Neuron (in vitro differentiated cells): Measurements from ENCODE around the gene RSL1D1.
"Not testable (repeated sequence)": the region's sequence is repeated elsewhere in the genome, so short reads cannot be mapped to it uniquely, and the experiment has no call there.

ENCODE experiments used
- H2AFZ ChIP-seq: one replicate; pipeline ENCODE4 v1.6.1; 2013; ENCODE audit warnings: low read depth, mild to moderate bottlenecking, inconsistent platforms, low read length, moderate library complexity
- H3K27me3 ChIP-seq: one replicate; pipeline ENCODE4 v1.6.1; 2013; ENCODE audit warnings: low read length; ENCODE audit not compliant: insufficient read depth
- H3K36me3 ChIP-seq: one replicate; pipeline ENCODE4 v1.6.1; 2013; ENCODE audit warnings: low read length; ENCODE audit not compliant: insufficient read depth
- H3K4me1 ChIP-seq: one replicate; pipeline ENCODE4 v1.6.1; 2013; ENCODE audit warnings: low read length; ENCODE audit not compliant: insufficient read depth
- H3K4me3 ChIP-seq: 2 replicates; pipeline ENCODE4 v1.5.1; 2013; ENCODE audit warnings: mild to moderate bottlenecking, low read length, moderate library complexity
- H3K9me3 ChIP-seq: one replicate; pipeline ENCODE4 v1.6.1; 2013; ENCODE audit warnings: low read length

Gene RSL1D1

GRCh38 chr16:11835891-11836649 is 15.3 kb downstream of the RSL1D1 start:
- H3K4me1 ChIP-seq: no peaks in the 10 kb centered on the region
- H2AFZ ChIP-seq: no peak overlapping the region
- peaks cover 45% of the 10 kb centered on the region for H3K36me3 ChIP-seq
- H3K27me3 ChIP-seq: no peaks in the 10 kb centered on the region
- no peaks in the 10 kb centered on the region for H3K9me3 ChIP-seq
- no peak overlapping the region for H3K4me3 ChIP-seq

GRCh38 chr16:11835309-11835708 is 16.0 kb downstream of the RSL1D1 start:
- no peaks in the 10 kb centered on the region for H3K9me3 ChIP-seq
- no peak overlapping the region for H2AFZ ChIP-seq

GRCh38 chr16:11833951-11834695 is 17.2 kb downstream of the RSL1D1 start:
- H3K9me3 ChIP-seq: no peaks in the 10 kb centered on the region
- H3K27me3 ChIP-seq: no peaks in the 10 kb centered on the region
- no peaks in the 10 kb centered on the region for H3K4me1 ChIP-seq
- no peak overlapping the region for H2AFZ ChIP-seq
- H3K4me3 ChIP-seq: no peak overlapping the region
- peaks cover 26% of the 10 kb centered on the region for H3K36me3 ChIP-seq

More at GRCh38 chr16:11835309-11835708, 16.0 kb downstream of the RSL1D1 start:
- Histone ChIP-seq H3K27me3 (no peaks in the 10 kb centered on the region), H3K4me3 (no peak overlapping the region), H3K4me1 (no peaks in the 10 kb centered on the region), H3K36me3 (peaks cover 37% of the 10 kb centered on the region)

GRCh38 chr16:11828696-11829095 is 22.6 kb downstream of the RSL1D1 start:
- Histone ChIP-seq H3K36me3 (no peaks in the 10 kb centered on the region), H3K9me3 (no peaks in the 10 kb centered on the region), H3K27me3 (no peaks in the 10 kb centered on the region), H2AFZ (no peak overlapping the region), H3K4me3 (no peak overlapping the region), H3K4me1 (no peaks in the 10 kb centered on the region)

- H3K36me3 ChIP-seq, H3K27me3 ChIP-seq, H2AFZ ChIP-seq, H3K4me3 ChIP-seq, H3K9me3 ChIP-seq, H3K4me1 ChIP-seq: not testable (repeated sequence)
Observed at GRCh38 chr16:11825520-11826165, 25.7 kb downstream of the RSL1D1 start.

- no peaks in the 10 kb centered on the region for H3K9me3 ChIP-seq
- H3K27me3 ChIP-seq: no peaks in the 10 kb centered on the region
- H2AFZ ChIP-seq: no peak overlapping the region
- no peaks in the 10 kb centered on the region for H3K36me3 ChIP-seq
- no peak overlapping the region for H3K4me3 ChIP-seq
- H3K4me1 ChIP-seq: no peaks in the 10 kb centered on the region
Observed at GRCh38 chr16:11824362-11824761, 27.0 kb downstream of the RSL1D1 start.

- H2AFZ ChIP-seq, H3K27me3 ChIP-seq, H3K36me3 ChIP-seq, H3K4me3 ChIP-seq, H3K4me1 ChIP-seq, H3K9me3 ChIP-seq: not testable (repeated sequence)
Observed at GRCh38 chr16:11823645-11824044, 27.7 kb downstream of the RSL1D1 start.

- Histone ChIP-seq H3K4me1 (no peaks in the 10 kb centered on the region), H3K4me3 (no peak overlapping the region), H2AFZ (no peak overlapping the region), H3K27me3 (no peaks in the 10 kb centered on the region), H3K9me3 (no peaks in the 10 kb centered on the region), H3K36me3 (no peaks in the 10 kb centered on the region)
Observed at GRCh38 chr16:11819798-11820197, 31.5 kb downstream of the RSL1D1 start.

- H2AFZ ChIP-seq, H3K9me3 ChIP-seq, H3K36me3 ChIP-seq, H3K4me1 ChIP-seq, H3K4me3 ChIP-seq, H3K27me3 ChIP-seq: not testable (repeated sequence)
Observed at GRCh38 chr16:11818970-11819369, 32.4 kb downstream of the RSL1D1 start.

GRCh38 chr16:11816123-11816522 is 35.2 kb downstream of the RSL1D1 start:
- Histone ChIP-seq H3K4me1 (no peaks in the 10 kb centered on the region), H2AFZ (no peak overlapping the region)

GRCh38 chr16:11814800-11815199 is 36.5 kb downstream of the RSL1D1 start:
- H3K27me3 ChIP-seq, H3K36me3 ChIP-seq, H2AFZ ChIP-seq, H3K4me1 ChIP-seq, H3K4me3 ChIP-seq, H3K9me3 ChIP-seq: not testable (repeated sequence)

More at GRCh38 chr16:11816123-11816522, 35.2 kb downstream of the RSL1D1 start:
- no peaks in the 10 kb centered on the region for H3K27me3 ChIP-seq
- H3K4me3 ChIP-seq: no peak overlapping the region
- no peaks in the 10 kb centered on the region for H3K9me3 ChIP-seq
- no peaks in the 10 kb centered on the region for H3K36me3 ChIP-seq

GRCh38 chr16:11806721-11807120 is 44.6 kb downstream of the RSL1D1 start:
- Histone ChIP-seq H3K4me3 (no peak overlapping the region), H2AFZ (no peak overlapping the region), H3K36me3 (no peaks in the 10 kb centered on the region), H3K9me3 (no peaks in the 10 kb centered on the region), H3K27me3 (no peaks in the 10 kb centered on the region), H3K4me1 (no peaks in the 10 kb centered on the region)

GRCh38 chr16:11805556-11805955 is 45.8 kb downstream of the RSL1D1 start:
- no peaks in the 10 kb centered on the region for H3K36me3 ChIP-seq
- no peaks in the 10 kb centered on the region for H3K27me3 ChIP-seq
- no peaks in the 10 kb centered on the region for H3K4me1 ChIP-seq
- no peak overlapping the region for H2AFZ ChIP-seq
- no peak overlapping the region for H3K4me3 ChIP-seq
- H3K9me3 ChIP-seq: no peaks in the 10 kb centered on the region
